ENCODE data around the gene EEF1A2.
A peak's percentile ranks its signal among the peaks of the same experiment; 100 is the strongest.

The EEF1A2 gene

DNA sequence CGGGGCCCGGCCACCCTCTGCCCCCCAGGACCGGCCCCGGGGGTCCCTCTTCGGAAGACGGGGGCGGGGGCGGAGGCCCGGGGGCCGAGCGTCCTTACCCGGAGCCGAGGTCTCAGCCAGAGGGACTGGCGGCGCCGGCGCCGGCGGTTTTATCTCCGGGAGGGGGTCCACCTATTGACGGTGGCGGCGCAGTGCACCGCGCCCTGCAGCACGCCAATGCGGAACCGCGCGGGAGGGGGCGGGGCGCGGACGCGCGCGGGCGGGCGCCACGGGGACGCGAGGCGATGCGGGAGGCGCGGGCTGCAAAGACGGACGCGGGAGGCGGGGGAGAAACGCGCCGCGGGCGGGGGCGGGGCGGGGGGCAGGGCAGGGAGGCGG is at the start of gene EEF1A2:
EEF1A2 (minus strand) TSS at position 124 of the 378 bp plus-strand sequence. CDS start 1,320 bp downstream, outside the sequence.
- peak; percentile 72 for DNase-seq

DNA sequence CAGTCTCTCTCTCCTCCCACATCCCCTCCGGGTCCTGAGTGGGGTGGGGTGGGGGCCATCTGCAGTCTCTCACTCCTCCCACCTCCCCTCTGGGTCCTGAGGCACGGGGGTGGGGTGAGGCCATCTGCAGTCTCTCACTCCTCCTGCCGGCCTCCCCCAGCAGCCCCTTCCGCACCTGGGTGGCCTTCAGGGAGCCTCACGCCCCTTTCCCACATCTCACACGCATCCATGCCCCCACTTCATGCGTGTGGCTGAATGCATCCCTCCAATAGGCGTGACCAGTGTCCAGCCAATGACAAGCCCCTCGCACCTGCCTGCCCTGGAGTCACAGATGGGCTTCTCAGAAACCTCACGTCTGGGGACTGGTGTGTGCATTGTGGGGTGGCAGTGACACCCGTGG is 49.7 kb upstream of the EEF1A2 start:
- DNase-seq: no peak

DNA sequence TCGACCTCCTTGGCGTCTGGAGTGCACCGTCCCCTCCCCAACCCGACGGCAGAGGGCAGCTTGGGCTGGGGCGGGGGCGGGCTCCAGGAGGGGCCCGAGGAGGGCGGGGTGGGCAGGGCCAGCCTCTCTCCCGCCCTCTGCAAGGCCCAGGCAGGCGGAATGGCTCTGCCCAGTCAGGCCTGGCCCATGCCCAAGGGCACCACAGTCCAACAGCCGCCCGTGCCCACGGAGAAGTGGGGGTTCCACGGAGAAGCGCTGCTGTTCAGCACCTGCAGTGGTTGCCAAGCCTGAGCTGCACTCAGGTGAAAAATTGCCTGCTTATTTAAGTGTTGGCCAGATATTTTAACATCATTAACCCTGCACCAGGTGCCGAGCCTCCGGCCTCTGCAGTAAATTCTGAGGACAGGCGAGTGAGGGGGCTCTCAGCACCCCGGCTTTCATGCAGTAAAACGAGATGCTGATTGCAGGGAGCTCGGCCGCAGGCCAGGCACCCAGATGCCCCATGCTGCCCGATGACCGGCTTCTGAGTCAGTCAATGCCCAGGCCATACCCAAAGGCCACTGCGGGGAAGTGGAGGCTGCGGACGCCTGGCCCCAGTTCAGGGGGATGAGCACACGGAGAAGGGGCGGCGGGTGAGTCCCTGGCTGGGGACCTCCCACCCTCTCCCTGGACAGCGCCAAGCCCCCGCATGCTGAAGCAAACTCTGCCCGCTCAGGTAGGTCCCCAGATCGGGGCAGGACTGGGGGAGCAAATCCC is 49.0 kb upstream of the EEF1A2 start, which contains the start of gene SRMS:
SRMS (minus strand) TSS at position 25 of the 756 bp plus-strand sequence. CDS start 286 bp downstream, outside the sequence.
- no peak for DNase-seq

- no peak for DNase-seq
Observed at GRCh38 chr20:63546956-63547724, 48.3 kb upstream of the EEF1A2 start.

GRCh38 chr20:63546256-63546955 is 47.5 kb upstream of the EEF1A2 start:
- no peak for DNase-seq

- DNase-seq: no peak
Observed at GRCh38 chr20:63545814-63546213, 46.9 kb upstream of the EEF1A2 start.

- no peak for DNase-seq
Observed at GRCh38 chr20:63544958-63545516, 46.2 kb upstream of the EEF1A2 start.

DNA sequence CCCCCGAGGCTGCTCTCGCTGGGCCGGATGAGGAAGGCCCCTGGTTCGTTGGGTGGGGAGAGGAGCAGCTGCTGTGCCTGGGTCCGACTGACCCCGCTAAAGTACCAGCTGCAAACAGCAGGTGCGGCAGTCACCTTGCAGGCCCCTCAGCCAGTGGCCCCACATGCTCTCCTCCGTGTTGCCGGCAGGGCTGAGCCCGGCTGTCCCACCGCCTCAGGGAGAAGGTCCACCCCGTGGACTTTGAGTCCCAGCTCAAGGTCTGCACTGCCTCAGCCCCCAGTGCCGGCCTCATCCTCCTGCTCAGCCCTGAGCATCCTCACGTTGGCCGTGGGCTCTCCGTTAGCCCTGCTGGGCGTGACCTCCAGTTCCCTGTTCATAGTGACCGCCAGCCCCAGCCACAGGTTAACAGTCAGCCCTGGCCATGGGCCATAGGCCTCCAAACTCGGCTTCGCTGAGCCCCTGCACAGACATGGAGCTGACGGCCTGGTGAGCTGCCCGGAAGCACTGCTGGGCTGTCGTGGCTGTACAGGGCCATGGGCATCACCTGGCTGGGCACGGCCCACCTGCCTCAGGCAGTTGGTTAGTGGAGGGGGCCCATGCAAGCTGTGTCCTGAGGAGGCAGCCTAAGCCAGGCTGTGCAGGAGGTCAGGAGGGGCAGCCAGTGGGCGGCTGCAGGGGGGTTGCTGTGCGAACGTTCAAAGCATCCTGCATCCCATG is 45.5 kb upstream of the EEF1A2 start:
- DNase-seq: no peak

DNA sequence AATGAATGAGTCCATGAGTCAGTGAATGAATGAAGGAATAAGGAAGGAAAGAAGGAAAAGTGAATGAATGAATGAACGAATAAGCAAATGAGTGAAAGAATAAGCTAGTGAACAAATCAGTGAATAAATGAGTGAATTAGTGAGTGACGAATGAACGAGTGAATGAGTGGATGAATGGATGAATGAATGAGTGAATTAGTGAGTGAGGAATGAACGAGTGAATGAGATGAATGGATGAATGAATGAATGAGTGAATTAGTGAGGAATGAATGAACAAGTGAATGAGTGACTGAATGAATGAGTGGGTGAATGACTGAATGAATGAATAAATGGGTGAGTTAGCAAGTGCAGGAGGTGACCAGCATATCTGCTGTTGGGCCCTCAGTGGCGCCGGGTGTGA is 44.9 kb upstream of the EEF1A2 start:
- DNase-seq: no peak

GRCh38 chr20:63543131-63543530 is 44.2 kb upstream of the EEF1A2 start:
- DNase-seq: no peak

DNA sequence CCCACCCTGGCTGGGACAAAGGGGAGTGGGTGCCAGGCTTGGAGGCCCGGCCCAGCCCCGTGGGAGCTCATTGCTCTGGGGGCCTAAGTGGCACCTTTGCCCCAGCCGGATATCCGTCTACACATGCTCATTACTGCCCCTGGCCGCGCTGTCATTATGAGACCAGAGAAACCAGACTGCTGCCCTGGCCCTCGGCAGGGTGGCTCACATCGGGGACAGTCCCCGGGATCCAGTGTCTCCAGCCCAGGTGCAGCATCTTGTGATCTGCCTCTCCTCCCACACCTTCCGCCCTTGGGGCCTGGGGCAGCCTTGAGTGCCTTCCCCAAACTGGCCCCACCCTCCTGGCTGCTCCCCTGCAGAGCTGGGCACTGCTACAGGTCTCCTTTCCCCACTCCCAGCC is 43.8 kb upstream of the EEF1A2 start:
- DNase-seq: no peak

DNA sequence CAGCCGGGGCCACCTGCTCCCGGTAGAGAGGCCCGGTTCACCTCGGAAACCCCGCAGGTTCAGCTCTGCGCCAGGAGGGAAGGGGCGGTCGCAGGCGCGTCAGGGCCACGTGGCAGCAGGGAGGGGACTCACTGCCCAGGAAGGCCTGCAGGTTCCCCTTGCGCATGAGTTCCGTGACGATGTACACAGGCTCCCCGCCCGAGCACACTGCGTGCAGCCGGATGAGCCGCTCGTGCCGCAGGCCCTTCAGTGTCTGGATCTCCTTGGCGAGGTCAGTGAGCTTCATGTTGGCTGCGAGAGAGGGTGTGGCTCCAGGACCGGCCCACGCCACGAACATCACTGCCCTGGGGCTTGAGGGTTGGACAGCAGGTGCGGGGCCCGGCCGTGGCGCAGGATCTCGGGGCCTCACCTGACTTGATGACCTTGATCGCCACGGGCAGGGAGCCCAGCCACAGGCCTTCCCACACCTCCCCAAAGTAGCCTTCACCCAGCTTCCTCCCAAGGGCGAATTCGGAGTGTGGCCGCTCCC is 43.2 kb upstream of the EEF1A2 start:
- DNase-seq: no peak

DNA sequence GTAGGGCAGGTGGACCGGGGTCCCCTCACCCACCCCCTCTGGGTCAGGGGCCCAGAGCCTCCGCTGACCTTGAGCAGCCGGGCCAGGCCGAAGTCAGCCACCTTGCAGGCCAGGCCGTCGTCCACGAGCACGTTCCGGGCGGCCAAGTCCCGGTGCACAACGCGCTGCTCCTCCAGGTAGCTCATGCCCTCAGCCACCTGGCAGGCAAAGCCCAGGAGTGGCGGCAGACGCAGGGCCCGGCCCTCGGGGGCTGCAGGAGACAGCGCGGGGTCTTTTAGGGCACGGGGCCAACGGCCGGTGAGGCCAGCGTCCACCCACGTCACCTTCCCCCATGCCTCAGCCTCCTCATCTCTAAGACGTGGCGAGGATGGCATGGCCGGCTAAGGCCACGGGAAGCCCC is 42.5 kb upstream of the EEF1A2 start:
- no peak for DNase-seq

GRCh38 chr20:63540417-63541186 is 41.7 kb upstream of the EEF1A2 start:
- no peak for DNase-seq

DNA sequence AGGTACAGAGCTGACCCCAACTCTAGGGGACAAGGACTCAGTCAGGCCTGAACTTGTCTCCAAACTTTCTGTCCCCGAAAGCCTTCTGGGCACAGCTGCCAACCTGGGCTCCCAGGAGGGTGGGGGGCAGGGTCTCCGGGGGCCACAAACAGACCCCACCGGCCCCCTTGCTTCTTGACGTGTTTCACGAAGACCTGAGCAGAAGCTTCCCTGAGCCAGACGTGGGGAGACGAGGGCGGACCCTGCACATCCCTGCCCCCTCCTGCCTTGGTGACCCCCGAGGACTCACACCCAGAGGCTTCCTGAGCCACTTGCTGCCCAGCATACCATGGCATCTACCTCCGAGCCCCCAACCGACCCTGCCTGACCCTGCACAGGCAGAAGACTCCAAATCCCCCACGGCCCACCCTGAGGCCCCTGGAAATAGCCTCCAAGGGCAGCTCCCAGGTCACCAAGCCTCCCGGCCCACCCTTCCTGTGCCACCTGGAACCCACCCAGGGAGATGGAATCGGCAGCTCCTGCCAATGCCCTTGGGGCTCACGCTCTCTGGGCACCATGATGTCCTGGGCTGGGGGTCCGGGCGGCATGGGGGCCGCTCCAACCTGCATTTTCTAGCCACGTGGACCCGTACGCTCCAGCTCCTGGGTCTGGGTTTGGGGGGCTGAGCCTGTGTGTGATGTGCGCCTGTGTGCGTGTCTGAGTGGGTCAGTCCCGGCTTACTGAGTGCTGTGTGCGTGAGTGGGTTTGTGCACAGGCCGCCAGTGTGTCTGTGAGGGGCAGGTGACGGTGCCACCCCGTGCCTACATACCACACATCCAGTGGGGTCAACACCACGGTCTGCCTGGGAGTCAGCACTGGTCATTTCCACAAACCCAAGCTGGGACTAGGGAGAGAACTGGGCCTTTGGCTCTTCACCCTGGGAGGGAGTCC is 40.8 kb upstream of the EEF1A2 start:
- DNase-seq: no peak

DNA sequence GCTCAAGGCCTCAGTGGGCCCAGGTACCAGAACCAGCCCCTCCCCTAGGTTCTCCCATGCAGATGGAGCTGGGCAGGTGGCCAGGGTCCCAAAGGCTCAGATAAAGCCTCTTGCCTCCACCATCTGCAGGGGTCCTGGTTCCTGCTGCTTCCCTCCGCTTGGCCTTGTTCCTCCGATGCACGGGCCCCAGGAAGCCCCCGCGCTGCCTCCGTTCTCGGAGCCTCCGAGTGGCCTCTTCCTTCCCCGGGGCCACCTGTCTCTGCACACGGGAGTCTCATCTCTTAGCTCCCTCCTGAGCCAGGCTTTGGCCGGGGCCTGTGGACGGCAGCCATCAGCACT is 40.2 kb upstream of the EEF1A2 start:
- no peak for DNase-seq

DNA sequence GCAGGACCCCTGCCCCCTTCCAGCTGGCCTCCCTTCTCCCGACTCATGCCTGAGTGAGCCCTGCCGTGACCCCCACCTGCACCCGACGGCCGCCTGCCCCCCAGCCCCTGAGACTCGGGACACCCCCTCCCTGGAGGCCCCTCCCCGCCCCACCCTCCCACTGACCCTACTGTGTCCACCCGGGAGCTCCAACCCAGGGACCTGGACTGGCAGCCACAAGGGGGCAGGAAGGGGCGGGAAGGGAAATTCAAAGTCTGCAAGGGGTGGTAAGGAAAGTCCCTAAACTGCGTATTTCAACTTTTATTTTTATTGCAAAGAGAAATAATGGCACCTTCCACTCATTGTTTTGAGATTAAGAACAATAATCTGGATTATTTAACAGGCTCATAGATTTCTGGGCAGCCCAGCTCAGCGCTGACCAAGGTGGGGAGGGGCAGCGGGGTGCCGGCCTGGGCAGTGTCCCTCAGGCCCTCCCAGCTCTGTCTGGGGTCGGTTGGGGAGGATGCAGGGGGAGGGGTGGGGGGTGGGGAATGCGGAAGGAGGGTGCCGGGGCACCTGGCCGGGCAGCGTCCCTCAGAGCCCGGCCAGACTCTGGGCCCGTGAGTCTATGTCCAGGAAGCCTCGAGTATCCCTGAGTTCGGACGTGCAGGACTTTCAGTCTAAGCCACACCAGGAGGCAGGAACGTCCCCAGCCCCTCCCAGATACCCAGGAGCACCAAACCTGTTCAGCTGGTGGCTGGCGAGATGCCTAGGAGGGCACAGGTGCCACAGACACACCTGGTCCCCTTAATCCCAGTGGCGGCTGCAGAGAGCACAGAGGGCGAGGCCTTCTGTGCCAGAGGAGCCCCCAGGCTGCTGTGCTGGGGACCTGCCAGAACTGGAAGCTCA is 39.6 kb upstream of the EEF1A2 start:
- DNase-seq: no peak

GRCh38 chr20:63537525-63538203 is 38.8 kb upstream of the EEF1A2 start:
- DNase-seq: peak; percentile 93

Data from CD4-positive, alpha-beta T cell treated with Interleukin-17A for 4 hours (primary cell).